ENCODE data around the gene HDAC4.

DNA sequence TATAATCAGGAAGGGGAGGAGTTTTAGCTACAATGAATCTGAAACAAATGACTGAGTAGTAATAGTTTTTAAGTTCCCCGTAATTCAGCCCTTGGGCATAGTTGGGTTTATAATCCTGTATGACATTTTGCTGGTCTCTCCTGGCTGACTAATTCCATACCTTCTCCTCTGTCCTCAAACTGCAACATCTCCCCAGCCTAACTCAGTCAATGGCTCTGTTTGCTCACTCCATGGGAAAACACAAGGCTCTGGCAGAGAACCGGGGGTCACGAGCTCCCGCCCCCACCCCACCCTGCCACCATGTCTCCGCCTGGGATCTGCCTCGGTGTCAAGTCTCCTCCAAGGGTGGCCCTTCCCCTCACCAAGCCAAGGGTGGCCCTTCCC is 168.6 kb downstream of the HDAC4 start:
- TF ChIP-seq, protein P1, sequence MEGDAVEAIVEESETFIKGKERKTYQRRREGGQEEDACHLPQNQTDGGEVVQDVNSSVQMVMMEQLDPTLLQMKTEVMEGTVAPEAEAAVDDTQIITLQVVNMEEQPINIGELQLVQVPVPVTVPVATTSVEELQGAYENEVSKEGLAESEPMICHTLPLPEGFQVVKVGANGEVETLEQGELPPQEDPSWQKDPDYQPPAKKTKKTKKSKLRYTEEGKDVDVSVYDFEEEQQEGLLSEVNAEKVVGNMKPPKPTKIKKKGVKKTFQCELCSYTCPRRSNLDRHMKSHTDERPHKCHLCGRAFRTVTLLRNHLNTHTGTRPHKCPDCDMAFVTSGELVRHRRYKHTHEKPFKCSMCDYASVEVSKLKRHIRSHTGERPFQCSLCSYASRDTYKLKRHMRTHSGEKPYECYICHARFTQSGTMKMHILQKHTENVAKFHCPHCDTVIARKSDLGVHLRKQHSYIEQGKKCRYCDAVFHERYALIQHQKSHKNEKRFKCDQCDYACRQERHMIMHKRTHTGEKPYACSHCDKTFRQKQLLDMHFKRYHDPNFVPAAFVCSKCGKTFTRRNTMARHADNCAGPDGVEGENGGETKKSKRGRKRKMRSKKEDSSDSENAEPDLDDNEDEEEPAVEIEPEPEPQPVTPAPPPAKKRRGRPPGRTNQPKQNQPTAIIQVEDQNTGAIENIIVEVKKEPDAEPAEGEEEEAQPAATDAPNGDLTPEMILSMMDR (IDR thresholded peaks at IDR 0.05; ENCODE audit: low read length): no peak
- no peak for TF ChIP-seq EZH2 (IDR thresholded peaks at IDR 0.05; ENCODE audit: borderline replicate concordance, low read length)
